ENCODE measurements around the gene CYP2J2.

The CYP2J2 gene

GRCh38 chr1:59898927-59899326 lies 27.6 kb downstream of the CYP2J2 start:
- Histone ChIP-seq H2BK5ac (ENCODE audit: low read length) (no peak overlapping the region), H2BK15ac (ENCODE audit: low read length) (no peak overlapping the region), H3K9ac (ENCODE audit: low read depth, low read length, poor library complexity) (no peak overlapping the region), H3K4me2 (ENCODE audit: insufficient read depth, low read length, poor library complexity, severe bottlenecking) (no peak overlapping the region), H3K9me3 (replicated peaks in 1 of 2; ENCODE audit: control insufficient read depth in 2 of 2, insufficient read depth in 1 of 2, low read depth in 1 of 2, low read length in 2 of 2) (no peaks in the 10 kb centered on the region), H4K8ac (ENCODE audit: low read depth, low read length) (no peak overlapping the region), H3K23ac (ENCODE audit: low read depth, low read length, poor library complexity) (no peak overlapping the region), H2BK120ac (ENCODE audit: low read depth, low read length) (no peak overlapping the region), H2BK12ac (ENCODE audit: low read length) (no peak overlapping the region), H3K79me1 (ENCODE audit: low read depth, low read length) (no peaks in the 10 kb centered on the region), H2AK5ac (ENCODE audit: low read depth, low read length) (no peak overlapping the region), H4K91ac (ENCODE audit: low read depth, low read length, poor library complexity) (no peak overlapping the region), H3K36me3 (replicated peaks in 1 of 2; ENCODE audit: control insufficient read depth in 2 of 2, insufficient read depth in 2 of 2, low read length in 2 of 2) (no peaks in the 10 kb centered on the region), H3K27ac (replicated peaks; ENCODE audit: low read length) (no peak overlapping the region), H3K4me3 (ENCODE audit: low read length in 2 of 2) (no peak overlapping the region), H3K4me1 (ENCODE audit: control insufficient read depth in 2 of 2, insufficient read depth in 1 of 2, low read depth in 1 of 2, low read length in 2 of 2) (no peaks in the 10 kb centered on the region), H3K14ac (ENCODE audit: low read length) (no peak overlapping the region), H3K4ac (ENCODE audit: low read length) (no peak overlapping the region), H3K18ac (ENCODE audit: low read length) (no peak overlapping the region), H3K27me3 (ENCODE audit: control insufficient read depth in 3 of 3, insufficient read depth in 3 of 3, low read depth in 1 of 3, low read length in 3 of 3) (no peaks in the 10 kb centered on the region), H2AFZ (ENCODE audit: low read length) (no peak overlapping the region)
- no peak for DNase-seq (ENCODE audit: low spot score)
- WGBS, 2 donors (ENCODE audit: extremely low coverage in 2 of 2, insufficient read length in 2 of 2, insufficient replicate concordance in 1 of 2) = no CpG with 5 or more reads among the region's 3 CpGs

- Histone ChIP-seq H3K79me1 (ENCODE audit: low read depth, low read length) (no peaks in the 10 kb centered on the region), H3K18ac (ENCODE audit: low read length) (no peak overlapping the region), H3K27ac (replicated peaks; ENCODE audit: low read length) (no peak overlapping the region), H2BK12ac (ENCODE audit: low read length) (no peak overlapping the region), H4K91ac (ENCODE audit: low read depth, low read length, poor library complexity) (no peak overlapping the region), H3K23ac (ENCODE audit: low read depth, low read length, poor library complexity) (no peak overlapping the region), H2AFZ (ENCODE audit: low read length) (no peak overlapping the region), H3K9me3 (replicated peaks in 1 of 2; ENCODE audit: control insufficient read depth in 2 of 2, insufficient read depth in 1 of 2, low read depth in 1 of 2, low read length in 2 of 2) (no peaks in the 10 kb centered on the region), H2BK120ac (ENCODE audit: low read depth, low read length) (no peak overlapping the region), H3K27me3 (ENCODE audit: control insufficient read depth in 3 of 3, insufficient read depth in 3 of 3, low read depth in 1 of 3, low read length in 3 of 3) (no peaks in the 10 kb centered on the region), H2BK15ac (ENCODE audit: low read length) (no peak overlapping the region), H3K36me3 (replicated peaks in 1 of 2; ENCODE audit: control insufficient read depth in 2 of 2, insufficient read depth in 2 of 2, low read length in 2 of 2) (no peaks in the 10 kb centered on the region), H2AK5ac (ENCODE audit: low read depth, low read length) (no peak overlapping the region), H3K4me3 (ENCODE audit: low read length in 2 of 2) (no peak overlapping the region), H3K14ac (ENCODE audit: low read length) (no peak overlapping the region), H3K4me1 (ENCODE audit: control insufficient read depth in 2 of 2, insufficient read depth in 1 of 2, low read depth in 1 of 2, low read length in 2 of 2) (no peaks in the 10 kb centered on the region), H3K9ac (ENCODE audit: low read depth, low read length, poor library complexity) (no peak overlapping the region), H3K4me2 (ENCODE audit: insufficient read depth, low read length, poor library complexity, severe bottlenecking) (no peak overlapping the region), H2BK5ac (ENCODE audit: low read length) (no peak overlapping the region), H4K8ac (ENCODE audit: low read depth, low read length) (no peak overlapping the region), H3K4ac (ENCODE audit: low read length) (no peak overlapping the region)
- WGBS, 2 donors (ENCODE audit: extremely low coverage in 2 of 2, insufficient read length in 2 of 2, insufficient replicate concordance in 1 of 2) = 100% methylated on average over 1 of the region's 2 CpGs; no CpG with 5 or more reads in 1 of the 2 donors
- no peak for DNase-seq (ENCODE audit: low spot score)
These were observed 29.4 kb downstream of the CYP2J2 start for GRCh38 chr1:59897165-59897564.

- Histone ChIP-seq H3K27me3 (ENCODE audit: control insufficient read depth in 3 of 3, insufficient read depth in 3 of 3, low read depth in 1 of 3, low read length in 3 of 3) (no peaks in the 10 kb centered on the region), H3K4me2 (ENCODE audit: insufficient read depth, low read length, poor library complexity, severe bottlenecking) (no peak overlapping the region), H2BK15ac (ENCODE audit: low read length) (no peak overlapping the region), H2BK120ac (ENCODE audit: low read depth, low read length) (no peak overlapping the region), H3K9ac (ENCODE audit: low read depth, low read length, poor library complexity) (no peak overlapping the region), H3K4ac (ENCODE audit: low read length) (no peak overlapping the region), H2AK5ac (ENCODE audit: low read depth, low read length) (no peak overlapping the region), H2BK5ac (ENCODE audit: low read length) (no peak overlapping the region), H2BK12ac (ENCODE audit: low read length) (no peak overlapping the region), H4K91ac (ENCODE audit: low read depth, low read length, poor library complexity) (no peak overlapping the region), H3K9me3 (replicated peaks in 1 of 2; ENCODE audit: control insufficient read depth in 2 of 2, insufficient read depth in 1 of 2, low read depth in 1 of 2, low read length in 2 of 2) (no peaks in the 10 kb centered on the region), H4K8ac (ENCODE audit: low read depth, low read length) (no peak overlapping the region), H3K23ac (ENCODE audit: low read depth, low read length, poor library complexity) (no peak overlapping the region), H3K79me1 (ENCODE audit: low read depth, low read length) (no peaks in the 10 kb centered on the region), H3K4me1 (ENCODE audit: control insufficient read depth in 2 of 2, insufficient read depth in 1 of 2, low read depth in 1 of 2, low read length in 2 of 2) (peaks cover 0 to 2% of the 10 kb centered on the region in 2 donors), H3K18ac (ENCODE audit: low read length) (no peak overlapping the region), H2AFZ (ENCODE audit: low read length) (no peak overlapping the region), H3K4me3 (ENCODE audit: low read length in 2 of 2) (no peak overlapping the region), H3K36me3 (replicated peaks in 1 of 2; ENCODE audit: control insufficient read depth in 2 of 2, insufficient read depth in 2 of 2, low read length in 2 of 2) (no peaks in the 10 kb centered on the region), H3K14ac (ENCODE audit: low read length) (no peak overlapping the region), H3K27ac (replicated peaks; ENCODE audit: low read length) (no peak overlapping the region)
- WGBS, 2 donors (ENCODE audit: extremely low coverage in 2 of 2, insufficient read length in 2 of 2, insufficient replicate concordance in 1 of 2) = no CpG with 5 or more reads among the region's 7 CpGs
- no peak for DNase-seq (ENCODE audit: low spot score)
These were observed 33.4 kb downstream of the CYP2J2 start for GRCh38 chr1:59892841-59893811.

- Histone ChIP-seq H4K91ac (ENCODE audit: low read depth, low read length, poor library complexity) (no peak overlapping the region), H2BK12ac (ENCODE audit: low read length) (no peak overlapping the region), H3K4me3 (ENCODE audit: low read length in 2 of 2) (no peak overlapping the region), H3K9me3 (replicated peaks in 1 of 2; ENCODE audit: control insufficient read depth in 2 of 2, insufficient read depth in 1 of 2, low read depth in 1 of 2, low read length in 2 of 2) (peaks cover 0 to 1% of the 10 kb centered on the region in 2 donors), H3K27me3 (ENCODE audit: control insufficient read depth in 3 of 3, insufficient read depth in 3 of 3, low read depth in 1 of 3, low read length in 3 of 3) (peaks cover 0 to 3% (median 0%) of the 10 kb centered on the region in 3 experiments), H3K4me1 (ENCODE audit: control insufficient read depth in 2 of 2, insufficient read depth in 1 of 2, low read depth in 1 of 2, low read length in 2 of 2) (peaks cover 0 to 4% of the 10 kb centered on the region in 2 donors), H3K14ac (ENCODE audit: low read length) (no peak overlapping the region), H2BK15ac (ENCODE audit: low read length) (no peak overlapping the region), H3K9ac (ENCODE audit: low read depth, low read length, poor library complexity) (no peak overlapping the region), H2BK5ac (ENCODE audit: low read length) (no peak overlapping the region), H2AFZ (ENCODE audit: low read length) (no peak overlapping the region), H2AK5ac (ENCODE audit: low read depth, low read length) (no peak overlapping the region), H3K4me2 (ENCODE audit: insufficient read depth, low read length, poor library complexity, severe bottlenecking) (no peak overlapping the region), H3K36me3 (replicated peaks in 1 of 2; ENCODE audit: control insufficient read depth in 2 of 2, insufficient read depth in 2 of 2, low read length in 2 of 2) (no peaks in the 10 kb centered on the region), H3K18ac (ENCODE audit: low read length) (no peak overlapping the region), H3K27ac (replicated peaks; ENCODE audit: low read length) (no peak overlapping the region), H3K79me1 (ENCODE audit: low read depth, low read length) (no peaks in the 10 kb centered on the region), H3K4ac (ENCODE audit: low read length) (no peak overlapping the region), H4K8ac (ENCODE audit: low read depth, low read length) (no peak overlapping the region), H2BK120ac (ENCODE audit: low read depth, low read length) (no peak overlapping the region), H3K23ac (ENCODE audit: low read depth, low read length, poor library complexity) (no peak overlapping the region)
- no peak for DNase-seq (ENCODE audit: low spot score)
- WGBS, 2 donors (ENCODE audit: extremely low coverage in 2 of 2, insufficient read length in 2 of 2, insufficient replicate concordance in 1 of 2) = no CpG with 5 or more reads among the region's 3 CpGs
These were observed 41.3 kb downstream of the CYP2J2 start for GRCh38 chr1:59885160-59885832.

All from neuronal stem cell (in vitro differentiated cells).